CD4-positive, CD25-positive, alpha-beta regulatory T cell (primary cell): ENCODE results near the gene AKAP11. TPM values are rescaled to one million over a fixed set of nuclear protein-coding genes. Genes with fewer than 3 reads are reported as not detected.

Experiments used
- ATAC-seq, 2 donors: fragments of 150-1000 bp; cut with Tn5 transposase; one replicate each; pipeline ENCODE4 v1.10.0; 2021; ENCODE audit warnings: low read depth in 2 of 2, moderate number of reproducible peaks in 2 of 2, moderate library complexity in 1 of 2
- DNase-seq, 3 donors: peaks; one replicate each; pipeline versions ENCODE4 v3.0.0 to v3.0.0-alpha.2; 2012 to 2022; ENCODE audit warnings: mixed read lengths in 1 of 3
- H3K27ac ChIP-seq: one replicate; pipeline ENCODE4 v1.7.0; 2013; ENCODE audit warnings: mild to moderate bottlenecking, low read length; ENCODE audit not compliant: insufficient read depth, poor library complexity, severe bottlenecking
- H3K27me3 ChIP-seq: one replicate; pipeline ENCODE4 v1.7.0; 2013; ENCODE audit warnings: low read length; ENCODE audit not compliant: control insufficient read depth, insufficient read depth
- H3K36me3 ChIP-seq: one replicate; pipeline ENCODE4 v1.7.0; 2013; ENCODE audit warnings: mild to moderate bottlenecking, low read length, moderate library complexity; ENCODE audit not compliant: control insufficient read depth, insufficient read depth
- H3K4me1 ChIP-seq: 2 replicates; pipeline ENCODE4 v1.7.0; 2013; ENCODE audit warnings: mild to moderate bottlenecking, low read length; ENCODE audit not compliant: insufficient read depth, control insufficient read depth, poor library complexity, severe bottlenecking
- H3K4me3 ChIP-seq: one replicate; pipeline ENCODE4 v1.7.0; 2013; ENCODE audit warnings: low read depth, mild to moderate bottlenecking, low read length, moderate library complexity
- H3K9me3 ChIP-seq, 2 experiments: 1 replicate in 1 of 2; 2 replicates in 1 of 2; pipeline ENCODE4 v1.7.0; 2013; ENCODE audit warnings: low read length in 2 of 2, mild to moderate bottlenecking in 1 of 2, moderate library complexity in 1 of 2; ENCODE audit not compliant: control insufficient read depth in 2 of 2
- H3K27ac Mint-ChIP-seq, 3 donors: one replicate each; pipeline ENCODE4 v1.8.0; 2020 to 2022; ENCODE audit warnings: mild to moderate bottlenecking in 3 of 3, mixed read lengths in 3 of 3, moderate library complexity in 2 of 3
- H3K27me3 Mint-ChIP-seq: one replicate; pipeline ENCODE4 v1.8.0; 2022; ENCODE audit warnings: mild to moderate bottlenecking, mixed read lengths
- H3K36me3 Mint-ChIP-seq: one replicate; pipeline ENCODE4 v1.8.0; 2020; ENCODE audit warnings: mixed read lengths
- H3K4me1 Mint-ChIP-seq, 4 donors: one replicate each; pipeline ENCODE4 v1.8.0; 2020 to 2022; ENCODE audit warnings: mixed read lengths in 4 of 4, mild to moderate bottlenecking in 1 of 4
- H3K4me3 Mint-ChIP-seq, 4 donors: one replicate each; pipeline ENCODE4 v1.8.0; 2020 to 2022; ENCODE audit warnings: mild to moderate bottlenecking in 4 of 4, mixed read lengths in 4 of 4, moderate library complexity in 3 of 4
- H3K9me3 Mint-ChIP-seq, 7 donors: one replicate each; pipeline ENCODE4 v1.8.0; 2020 to 2022; ENCODE audit warnings: mixed read lengths in 7 of 7, mild to moderate bottlenecking in 3 of 7, moderate library complexity in 2 of 7
- polyA plus RNA-seq, 4 donors: library from polyadenylated mRNA; unstranded; fragments of 300-500 nt; fragmentation: Illumina TruSeq; gene quantifications; one replicate each; pipeline ENCODE4 v1.2.3, GENCODE V29; 2021
- total RNA-seq: library from RNA; stranded (reverse); gene quantifications from one replicate; pipeline ENCODE4 v1.2.3, GENCODE V29; 2022

The AKAP11 gene
- total and polyA plus RNA-seq, 5 donors from 2014 or later, result 3.6 to 41.4 (median 5.1) TPM

GRCh38 chr13:42345367-42345766 lies 73.4 kb downstream of the AKAP11 start:
- Histone ChIP-seq H3K36me3 (no peaks in the 10 kb centered on the region), H3K4me1 (no peaks in the 10 kb centered on the region), H3K9me3 (no peaks in the 10 kb centered on the region), H3K4me3 (no peak overlapping the region), H3K27me3 (no peaks in the 10 kb centered on the region), H3K27ac (no peak overlapping the region)
- Mint-ChIP-seq H3K4me3 (no peak overlapping the region), H3K27ac (no peak overlapping the region), H3K4me1 (peaks cover 0 to 3% (median 0%) of the 10 kb centered on the region in 4 donors), H3K36me3 (peaks cover 4% of the 10 kb centered on the region), H3K9me3 (peaks cover 0 to 2% (median 0%) of the 10 kb centered on the region in 7 donors), H3K27me3 (no peaks in the 10 kb centered on the region)
- DNase-seq (no peak), ATAC-seq (no peak)

- no peaks in the 10 kb centered on the region for H3K27me3 Mint-ChIP-seq
These were observed 76.6 kb downstream of the AKAP11 start for GRCh38 chr13:42348576-42348975.

GRCh38 chr13:42350141-42350540 lies 78.2 kb downstream of the AKAP11 start:
- Mint-ChIP-seq H3K27ac (no peak overlapping the region), H3K27me3 (no peaks in the 10 kb centered on the region), H3K4me1 (peaks cover 10 to 16% (median 14%) of the 10 kb centered on the region in 4 donors), H3K36me3 (peaks cover 4% of the 10 kb centered on the region), H3K4me3 (peak overlapping the region in 1 of 4 donors; percentile 63), H3K9me3 (peaks cover 0 to 2% (median 0%) of the 10 kb centered on the region in 7 donors)
- ATAC-seq, result no peak
- Histone ChIP-seq H3K4me3 (no peak overlapping the region), H3K9me3 (no peaks in the 10 kb centered on the region), H3K27me3 (no peaks in the 10 kb centered on the region), H3K36me3 (no peaks in the 10 kb centered on the region), H3K4me1 (peaks cover 16% of the 10 kb centered on the region), H3K27ac (no peak overlapping the region)
- no peak for DNase-seq

More at GRCh38 chr13:42348576-42348975, 76.6 kb downstream of the AKAP11 start:
- Mint-ChIP-seq H3K4me1 (peaks cover 0 to 4% (median 1%) of the 10 kb centered on the region in 4 donors), H3K4me3 (no peak overlapping the region), H3K27ac (no peak overlapping the region), H3K9me3 (peaks cover 0 to 2% (median 0%) of the 10 kb centered on the region in 7 donors), H3K36me3 (peaks cover 4% of the 10 kb centered on the region)
- ATAC-seq, result no peak
- Histone ChIP-seq H3K4me1 (peaks cover under 1% of the 10 kb centered on the region), H3K27me3 (no peaks in the 10 kb centered on the region), H3K9me3 (no peaks in the 10 kb centered on the region), H3K4me3 (no peak overlapping the region), H3K27ac (no peak overlapping the region), H3K36me3 (no peaks in the 10 kb centered on the region)
- no peak for DNase-seq

DNA sequence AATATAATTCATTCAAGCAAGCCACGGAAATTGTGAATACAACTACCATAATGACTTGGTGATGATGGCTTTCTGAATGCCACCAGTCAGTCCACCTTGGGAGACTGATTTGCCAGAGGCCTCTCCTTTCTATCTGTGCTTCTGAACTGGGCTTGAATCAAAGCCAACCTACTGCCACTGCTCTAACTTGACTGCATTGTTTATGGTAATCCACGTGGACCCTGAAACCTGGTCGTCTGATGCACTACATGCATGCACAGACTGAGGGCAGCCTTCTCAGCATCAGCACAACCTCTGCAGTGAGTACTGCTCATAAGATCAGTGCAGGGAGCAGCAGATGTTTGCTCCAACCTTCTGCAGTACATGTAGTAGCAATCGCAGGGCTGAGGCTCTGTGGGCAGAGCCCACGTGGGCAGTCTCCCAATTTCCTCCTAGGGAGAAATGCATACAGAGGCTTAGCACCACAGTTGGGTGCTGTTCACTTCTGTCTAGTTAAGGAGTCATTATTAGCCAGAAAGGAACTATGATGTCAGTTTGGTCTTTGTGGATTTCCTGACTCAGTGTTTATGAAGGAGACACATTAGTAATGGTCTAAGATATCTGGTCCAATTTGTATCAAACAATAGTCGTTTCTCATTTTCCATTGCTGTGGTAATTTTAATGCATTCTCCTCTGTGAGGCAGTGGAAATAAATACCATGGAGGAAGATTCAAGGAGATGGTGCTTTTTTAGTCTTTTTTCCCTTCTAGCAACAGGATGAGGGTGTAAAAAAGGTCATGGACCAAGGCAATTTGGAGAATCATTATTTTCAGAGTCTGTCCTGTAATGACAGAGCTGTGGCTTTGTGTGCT lies 82.5 kb downstream of the AKAP11 start:
- no peaks in the 10 kb centered on the region for H3K27me3 ChIP-seq
- H3K36me3 Mint-ChIP-seq, result peaks cover 7% of the 10 kb centered on the region
- peaks cover 0 to 4% (median 0%) of the 10 kb centered on the region in 7 donors for H3K9me3 Mint-ChIP-seq
- H3K4me1 ChIP-seq, result peaks cover 24% of the 10 kb centered on the region
- H3K27ac Mint-ChIP-seq, result peak overlapping the region; percentile 79 to 97 (median 91)
- no peaks in the 10 kb centered on the region for H3K9me3 ChIP-seq
- H3K4me3 ChIP-seq, result peak overlapping the region; percentile 55
- H3K27me3 Mint-ChIP-seq, result no peaks in the 10 kb centered on the region
- ATAC-seq, result peak; percentile 76 to 82
- peak overlapping the region in 3 of 4 donors; percentile 37 to 83 (median 52) for H3K4me3 Mint-ChIP-seq
- H3K36me3 ChIP-seq, result no peaks in the 10 kb centered on the region
- H3K27ac ChIP-seq, result peak overlapping the region; percentile 67
- DNase-seq, result peak in 2 of 3 donors; percentile 40 to 69
- H3K4me1 Mint-ChIP-seq, result peaks cover 12 to 35% (median 26%) of the 10 kb centered on the region in 4 donors

DNA sequence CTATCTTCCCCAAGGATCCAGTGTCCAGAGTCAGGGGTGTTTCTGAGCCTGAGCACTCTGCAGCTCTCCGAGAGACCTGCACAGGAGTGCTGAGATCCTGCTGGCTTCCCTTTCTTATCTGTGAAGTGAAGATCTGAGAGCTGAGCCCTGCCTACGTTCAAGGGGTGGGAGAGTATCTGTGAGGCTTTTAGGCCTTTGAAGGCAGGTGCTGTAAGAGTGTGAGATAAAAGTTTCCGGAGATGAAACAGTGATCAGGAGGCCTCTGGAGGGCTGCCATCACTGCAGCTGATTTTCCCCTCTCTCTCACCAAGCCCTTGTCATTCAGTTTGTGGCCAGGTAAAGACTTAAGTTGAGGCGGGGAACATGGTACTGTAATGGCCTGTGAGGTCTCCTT lies 83.1 kb downstream of the AKAP11 start:
- Mint-ChIP-seq H3K4me3 (peak overlapping the region; percentile 37 to 83 (median 66)), H3K9me3 (peaks cover 0 to 2% (median 0%) of the 10 kb centered on the region in 7 donors), H3K27me3 (no peaks in the 10 kb centered on the region), H3K4me1 (peaks cover 12 to 35% (median 26%) of the 10 kb centered on the region in 4 donors), H3K36me3 (peaks cover 5% of the 10 kb centered on the region), H3K27ac (peak overlapping the region; percentile 79 to 97 (median 91))
- Histone ChIP-seq H3K27ac (peak overlapping the region; percentile 67), H3K36me3 (no peaks in the 10 kb centered on the region), H3K27me3 (no peaks in the 10 kb centered on the region), H3K9me3 (no peaks in the 10 kb centered on the region), H3K4me1 (peaks cover 24% of the 10 kb centered on the region), H3K4me3 (peak overlapping the region; percentile 55)
- DNase-seq (peak; percentile 5 to 75 (median 65)), ATAC-seq (peak; percentile 69 to 78)

DNA sequence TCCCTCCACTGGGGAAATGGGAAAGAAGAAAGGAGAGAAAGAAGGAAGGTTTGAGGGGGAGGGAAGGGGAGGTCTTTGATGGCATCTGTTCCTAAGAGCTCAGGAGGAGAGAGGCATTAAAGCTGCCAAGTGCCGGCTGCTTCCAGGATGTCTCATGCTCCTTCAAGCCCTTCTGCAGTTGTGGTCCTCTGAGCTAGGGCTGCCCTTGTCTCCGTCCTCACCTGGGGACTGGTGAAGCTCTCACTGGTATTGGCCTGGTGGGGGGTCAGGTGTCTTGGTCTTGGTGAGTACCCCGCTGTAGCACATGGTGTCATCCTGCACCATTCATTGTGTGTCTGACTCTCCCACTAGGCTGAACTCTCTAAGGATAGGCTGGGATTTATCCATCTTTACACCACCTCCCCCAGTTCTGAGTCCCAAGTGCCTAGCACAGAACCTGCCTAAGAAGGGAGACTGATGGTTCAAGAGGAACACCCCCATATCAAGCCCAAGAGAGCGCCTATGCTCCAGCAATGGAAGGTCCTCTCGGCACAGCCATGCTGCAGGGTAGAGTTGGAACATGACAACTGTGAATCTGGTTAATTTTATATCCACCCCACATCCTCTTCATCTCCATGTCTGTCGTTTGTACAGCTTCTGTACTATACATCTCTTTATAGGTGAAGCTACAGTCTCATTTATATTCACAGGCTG lies 83.7 kb downstream of the AKAP11 start:
- ATAC-seq (no peak), DNase-seq (no peak)
- Histone ChIP-seq H3K4me1 (peaks cover 24% of the 10 kb centered on the region), H3K27me3 (no peaks in the 10 kb centered on the region), H3K36me3 (no peaks in the 10 kb centered on the region), H3K4me3 (peak overlapping the region; percentile 55), H3K27ac (peak overlapping the region; percentile 67), H3K9me3 (no peaks in the 10 kb centered on the region)
- peaks cover 12 to 35% (median 28%) of the 10 kb centered on the region in 4 donors for H3K4me1 Mint-ChIP-seq
- H3K36me3 Mint-ChIP-seq, result peaks cover 3% of the 10 kb centered on the region
- H3K4me3 Mint-ChIP-seq, result peak overlapping the region; percentile 37 to 83 (median 66)
- peak overlapping the region; percentile 79 to 97 (median 91) for H3K27ac Mint-ChIP-seq
- H3K9me3 Mint-ChIP-seq, result peaks cover 0 to 2% (median 0%) of the 10 kb centered on the region in 7 donors
- H3K27me3 Mint-ChIP-seq, result no peaks in the 10 kb centered on the region

DNA sequence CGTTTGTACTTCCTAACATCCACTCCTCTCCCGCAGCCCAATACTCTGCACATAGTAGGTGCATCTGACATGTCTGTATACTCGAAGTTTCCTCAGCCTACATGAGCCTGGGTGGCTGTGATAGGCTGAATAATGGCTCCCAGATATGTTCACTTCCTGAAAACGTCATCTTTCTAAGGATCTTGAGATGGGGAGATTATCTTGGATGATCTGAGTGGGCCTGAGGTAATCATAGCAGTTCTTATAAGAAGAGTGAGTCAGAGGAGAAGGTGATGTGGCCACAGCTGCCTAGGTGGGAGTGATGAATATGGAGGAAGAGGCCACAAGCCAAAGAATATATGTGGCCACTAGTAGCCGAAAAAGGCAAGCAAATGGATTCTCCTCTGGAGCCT lies 84.2 kb downstream of the AKAP11 start:
- peaks cover 3% of the 10 kb centered on the region for H3K36me3 Mint-ChIP-seq
- DNase-seq, result no peak
- peaks cover 0 to 2% (median 0%) of the 10 kb centered on the region in 7 donors for H3K9me3 Mint-ChIP-seq
- Histone ChIP-seq H3K4me1 (peaks cover 24% of the 10 kb centered on the region), H3K9me3 (no peaks in the 10 kb centered on the region), H3K36me3 (no peaks in the 10 kb centered on the region), H3K27ac (no peak overlapping the region), H3K27me3 (no peaks in the 10 kb centered on the region), H3K4me3 (no peak overlapping the region)
- peak overlapping the region; percentile 54 to 97 (median 91) for H3K27ac Mint-ChIP-seq
- H3K4me1 Mint-ChIP-seq, result peaks cover 12 to 35% (median 28%) of the 10 kb centered on the region in 4 donors
- H3K4me3 Mint-ChIP-seq, result no peak overlapping the region
- no peak for ATAC-seq
- no peaks in the 10 kb centered on the region for H3K27me3 Mint-ChIP-seq
